Measurements from ENCODE around the gene GALNT15. TPM values are rescaled to one million over a fixed set of nuclear protein-coding genes. Genes with fewer than 3 reads are reported as not detected.

Gene GALNT15
- total RNA-seq, 1 donor from 2014 or later: 2.5 TPM

DNA sequence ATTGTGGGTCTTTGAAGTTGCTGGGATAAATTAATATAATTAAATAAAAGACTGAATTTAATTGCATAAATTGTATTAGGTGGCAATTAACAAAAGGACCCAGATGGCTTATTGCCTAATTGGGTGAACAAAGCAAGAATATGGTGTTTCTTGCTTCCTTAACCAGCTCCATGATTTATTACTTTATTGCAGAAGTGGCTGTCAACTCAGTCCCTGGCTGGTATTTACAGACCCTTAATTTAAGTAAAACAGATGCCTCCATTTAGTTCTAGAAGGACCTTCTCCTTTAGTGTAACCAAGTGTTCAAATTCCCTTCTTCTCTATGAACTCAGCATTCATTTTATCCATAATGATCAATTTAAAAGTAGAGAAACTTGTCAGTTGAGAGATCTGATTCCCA lies 55.2 kb downstream of the GALNT15 start:
- no peak for DNase-seq

- DNase-seq: no peak
Measured at GRCh38 chr3:16231983-16232382, 57.5 kb downstream of the GALNT15 start.

DNA sequence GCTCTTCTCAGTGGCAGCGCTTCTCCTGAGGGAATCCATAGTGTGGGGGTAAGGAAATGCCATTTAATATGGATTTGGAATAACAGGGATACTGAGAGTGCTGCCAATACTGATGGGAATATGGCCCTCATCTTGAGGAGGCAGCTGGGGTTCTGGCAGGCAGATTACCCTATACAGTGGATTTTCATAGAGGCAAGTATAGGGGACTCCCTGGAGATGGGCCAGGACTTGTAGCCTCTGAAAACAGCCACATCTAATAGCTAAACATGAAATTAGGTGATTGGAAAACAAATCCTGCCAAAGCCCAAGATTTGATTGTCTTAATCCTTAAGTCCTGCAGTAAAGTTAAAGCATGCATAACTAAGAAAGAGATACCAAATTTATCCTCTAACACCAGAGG lies 59.3 kb downstream of the GALNT15 start:
- no peak for DNase-seq

- no peak for DNase-seq
Measured at GRCh38 chr3:16234281-16234680, 59.8 kb downstream of the GALNT15 start.

- DNase-seq: no peak
Measured at GRCh38 chr3:16236030-16236639, 61.7 kb downstream of the GALNT15 start.

DNA sequence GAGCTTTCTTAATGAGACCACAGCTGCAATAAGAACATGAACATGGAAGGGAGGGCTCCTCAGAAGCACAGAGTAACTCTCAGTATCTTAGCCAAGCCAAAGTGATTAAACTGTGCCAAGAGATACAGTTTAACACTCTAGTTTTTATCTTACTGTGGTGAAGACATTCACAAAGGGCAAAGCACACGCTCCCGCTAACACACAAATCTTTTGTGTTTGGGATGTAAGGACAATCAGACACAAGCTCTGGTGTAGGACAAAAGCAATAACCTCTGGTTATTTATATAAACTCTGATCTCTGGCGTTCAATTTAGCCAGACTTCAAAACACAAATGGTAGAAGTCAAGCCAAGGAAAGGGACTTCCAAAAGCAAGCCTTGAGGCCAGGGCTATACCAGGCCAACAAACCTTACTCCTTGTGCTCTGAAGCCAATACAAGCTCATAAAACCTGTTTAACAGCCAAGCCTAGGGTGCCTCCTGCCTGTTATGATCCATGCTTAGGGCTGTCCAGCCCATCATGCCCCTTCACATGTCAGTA lies 62.4 kb downstream of the GALNT15 start:
- no peak for DNase-seq

DNA sequence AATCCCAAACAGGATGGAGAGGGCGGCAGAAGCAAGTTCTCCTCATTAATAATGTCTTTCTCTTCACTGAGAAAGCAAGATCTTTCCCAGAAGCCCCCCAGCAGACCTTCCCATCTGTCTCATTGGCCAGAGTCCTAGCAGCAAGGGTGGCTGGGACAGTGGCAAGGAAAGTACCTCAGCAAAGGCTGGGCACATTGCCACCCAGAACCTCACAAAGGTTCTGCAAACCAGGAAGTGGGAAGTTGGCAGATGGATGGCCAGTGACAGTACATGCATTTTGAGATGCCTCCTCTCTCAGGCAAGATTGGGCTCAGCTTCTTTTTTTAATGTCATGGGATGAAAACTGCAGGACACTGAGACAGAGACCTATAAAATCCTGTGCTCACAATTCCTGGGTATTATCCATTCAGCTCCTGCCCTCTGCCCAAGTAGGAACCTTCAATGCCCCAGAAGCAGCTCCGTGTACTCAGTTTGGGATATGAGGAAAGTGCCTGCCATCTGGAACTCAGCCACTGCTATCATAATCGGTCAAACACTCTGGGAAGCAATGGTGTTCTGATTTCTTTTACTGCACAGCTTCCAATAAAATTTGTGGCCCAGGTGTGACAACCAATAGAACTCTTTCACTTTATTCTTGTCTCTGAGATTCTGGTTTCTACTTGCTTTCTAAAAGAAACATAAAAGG lies 64.7 kb downstream of the GALNT15 start:
- DNase-seq: no peak

GRCh38 chr3:16239780-16240179 lies 65.3 kb downstream of the GALNT15 start:
- DNase-seq: peak; percentile 59

GRCh38 chr3:16240229-16241023 lies 65.9 kb downstream of the GALNT15 start:
- DNase-seq: no peak

DNA sequence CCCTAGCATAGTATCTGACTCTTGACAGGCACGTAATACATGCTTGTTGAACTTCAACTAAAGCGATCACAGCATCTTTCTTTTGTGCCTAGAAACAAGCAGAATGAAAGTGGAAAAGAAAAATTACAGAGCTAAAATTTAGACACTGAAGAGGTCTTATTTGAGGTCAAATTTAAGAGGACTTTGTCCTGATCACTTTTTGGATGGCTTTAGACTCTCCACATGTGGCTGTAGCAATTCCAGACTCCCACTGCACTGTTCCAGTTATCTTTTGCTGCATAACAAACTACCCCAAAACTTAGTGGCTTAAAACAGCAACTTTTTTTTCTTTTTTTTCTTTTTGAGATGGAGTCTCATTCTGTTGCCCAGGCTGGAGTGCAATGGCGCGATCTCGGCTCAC lies 66.7 kb downstream of the GALNT15 start:
- no peak for DNase-seq

DNA sequence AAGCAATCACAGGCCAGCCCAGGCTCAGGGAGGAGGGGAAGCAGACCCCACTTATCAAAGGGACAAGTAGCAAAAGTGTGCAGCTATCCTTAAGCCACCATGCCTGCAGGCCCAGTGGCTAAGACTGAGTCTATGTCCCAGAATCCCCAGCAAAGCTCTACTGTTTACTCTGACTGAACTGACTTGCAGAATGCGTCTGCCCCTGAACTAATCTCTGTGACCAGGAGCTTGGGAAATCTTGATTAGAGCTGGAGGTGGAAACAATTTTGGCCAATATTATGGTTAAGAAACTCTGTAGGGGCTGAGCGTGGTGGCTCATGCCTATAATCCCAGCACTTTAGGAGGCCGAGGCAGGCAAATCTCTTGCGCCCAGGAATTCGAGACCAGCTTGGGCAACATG lies 67.7 kb downstream of the GALNT15 start:
- DNase-seq: no peak

GRCh38 chr3:16243706-16244490 lies 69.4 kb downstream of the GALNT15 start:
- DNase-seq: no peak

DNA sequence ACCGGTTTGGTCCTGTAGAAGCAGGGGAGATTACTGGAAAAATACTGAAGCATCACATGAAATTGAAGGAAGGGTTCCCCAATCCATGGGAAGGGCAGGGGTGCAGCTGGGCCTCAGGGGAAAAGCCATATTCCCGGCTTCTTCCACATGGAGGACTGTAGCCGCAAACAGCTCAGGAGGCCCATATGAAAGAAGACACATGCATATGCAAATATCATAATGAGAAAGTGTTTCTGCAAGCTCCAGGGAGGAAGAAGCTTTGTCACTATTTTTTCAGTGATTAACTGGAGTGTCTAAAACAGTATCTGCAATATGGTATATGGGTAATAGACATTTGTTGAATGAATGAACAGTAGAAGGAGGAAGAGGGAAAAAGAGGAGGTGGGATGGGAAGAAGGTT lies 71.1 kb downstream of the GALNT15 start:
- DNase-seq: no peak

- DNase-seq: peak; percentile 78
Measured at GRCh38 chr3:16247282-16248061, 73.0 kb downstream of the GALNT15 start.

GRCh38 chr3:16248556-16248955 lies 74.1 kb downstream of the GALNT15 start:
- DNase-seq: no peak

GRCh38 chr3:16249336-16249735 lies 74.9 kb downstream of the GALNT15 start:
- no peak for DNase-seq

GRCh38 chr3:16249886-16250285 lies 75.4 kb downstream of the GALNT15 start:
- DNase-seq: no peak

DNA sequence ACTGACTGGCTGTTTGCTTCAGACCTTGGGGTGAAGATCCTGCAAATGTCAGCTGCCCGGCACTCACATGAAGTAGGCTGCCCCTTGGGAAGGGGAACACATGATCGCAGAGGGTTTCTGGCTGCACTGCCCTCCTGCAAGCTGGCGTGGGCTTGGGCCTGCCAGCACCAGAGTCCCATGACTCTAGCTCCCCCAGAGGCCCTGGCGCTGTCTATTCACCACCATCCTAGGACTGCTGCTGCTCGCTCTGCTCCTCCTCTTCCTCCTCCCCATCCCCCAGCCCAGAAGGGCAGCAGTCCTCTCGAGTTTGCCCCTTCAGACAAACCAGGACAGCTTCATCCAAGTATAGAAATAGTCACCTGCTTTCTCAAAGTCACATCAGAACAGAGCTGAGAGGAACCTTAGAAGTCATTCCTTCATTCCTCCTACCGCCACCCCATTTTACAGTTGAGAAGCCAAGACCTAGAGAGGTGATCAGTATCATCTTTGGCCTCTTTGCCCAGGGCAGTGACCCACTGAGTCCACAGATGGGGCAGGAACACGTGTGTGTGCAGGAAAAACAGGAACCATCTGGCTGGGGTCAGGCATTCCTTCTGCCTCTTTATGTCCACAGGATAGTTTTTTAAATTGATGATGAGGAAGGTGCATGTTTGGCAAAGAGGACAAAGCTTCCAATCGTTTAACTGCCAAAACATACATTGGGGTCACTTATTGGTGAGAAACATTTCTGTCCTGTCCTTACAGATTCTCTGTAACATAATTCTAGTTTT lies 77.0 kb downstream of the GALNT15 start:
- no peak for DNase-seq

DNA sequence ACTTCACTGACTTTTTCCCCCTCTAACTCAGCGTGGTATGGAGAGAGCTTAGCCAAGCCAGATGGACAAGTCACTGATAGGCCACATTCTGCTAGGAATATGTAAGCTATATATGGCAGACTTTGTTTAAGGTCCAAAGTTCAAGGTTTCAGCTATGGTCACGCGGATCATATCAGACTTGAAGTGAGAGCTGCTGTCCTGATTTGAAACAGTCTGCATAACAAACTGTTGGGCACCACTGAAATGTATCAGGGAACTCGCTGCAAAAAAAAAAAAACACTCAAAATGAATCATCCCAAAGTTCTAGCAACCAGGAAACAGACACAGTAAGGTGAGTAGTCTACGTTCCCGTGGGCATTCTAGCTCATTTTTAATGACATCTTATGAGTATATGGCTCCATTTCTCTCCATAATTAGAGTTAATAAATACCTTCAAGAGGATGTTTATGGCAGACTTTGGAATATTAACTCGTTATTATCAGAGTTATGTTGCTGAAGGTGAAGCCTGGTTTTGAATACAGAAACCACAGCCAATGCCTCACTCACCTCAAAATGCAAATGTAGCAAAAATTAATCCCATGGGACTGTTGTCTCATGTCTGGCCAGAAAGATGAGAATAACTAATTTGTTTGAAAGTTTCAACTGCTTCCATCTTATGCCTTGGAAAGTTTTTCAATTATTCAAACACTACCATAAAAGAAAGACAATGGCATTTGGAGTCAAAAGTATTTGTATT lies 77.9 kb downstream of the GALNT15 start:
- no peak for DNase-seq

DNA sequence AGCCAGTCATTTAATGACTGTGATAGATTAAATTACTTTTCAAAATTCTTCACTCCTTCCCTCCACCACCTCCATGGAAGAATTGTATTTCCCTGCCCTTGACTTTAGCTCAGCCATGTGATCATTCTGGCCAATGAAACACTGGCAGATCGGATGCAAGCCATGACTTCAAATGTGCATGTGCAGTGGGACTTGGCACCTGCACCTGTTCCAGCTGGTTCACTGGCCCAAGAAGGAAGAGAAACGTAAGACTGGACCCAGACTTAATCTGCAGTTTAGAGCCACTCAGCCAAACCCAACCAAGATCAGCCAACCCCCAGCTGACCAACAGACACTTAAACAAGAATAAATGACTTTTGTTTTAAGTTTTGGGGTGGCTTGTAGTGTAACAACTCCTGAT lies 78.5 kb downstream of the GALNT15 start:
- no peak for DNase-seq

Data from skin of body (tissue), 2 donors.